ENCODE measurements around the gene NEDD4L.

- TF ChIP-seq, protein P1, sequence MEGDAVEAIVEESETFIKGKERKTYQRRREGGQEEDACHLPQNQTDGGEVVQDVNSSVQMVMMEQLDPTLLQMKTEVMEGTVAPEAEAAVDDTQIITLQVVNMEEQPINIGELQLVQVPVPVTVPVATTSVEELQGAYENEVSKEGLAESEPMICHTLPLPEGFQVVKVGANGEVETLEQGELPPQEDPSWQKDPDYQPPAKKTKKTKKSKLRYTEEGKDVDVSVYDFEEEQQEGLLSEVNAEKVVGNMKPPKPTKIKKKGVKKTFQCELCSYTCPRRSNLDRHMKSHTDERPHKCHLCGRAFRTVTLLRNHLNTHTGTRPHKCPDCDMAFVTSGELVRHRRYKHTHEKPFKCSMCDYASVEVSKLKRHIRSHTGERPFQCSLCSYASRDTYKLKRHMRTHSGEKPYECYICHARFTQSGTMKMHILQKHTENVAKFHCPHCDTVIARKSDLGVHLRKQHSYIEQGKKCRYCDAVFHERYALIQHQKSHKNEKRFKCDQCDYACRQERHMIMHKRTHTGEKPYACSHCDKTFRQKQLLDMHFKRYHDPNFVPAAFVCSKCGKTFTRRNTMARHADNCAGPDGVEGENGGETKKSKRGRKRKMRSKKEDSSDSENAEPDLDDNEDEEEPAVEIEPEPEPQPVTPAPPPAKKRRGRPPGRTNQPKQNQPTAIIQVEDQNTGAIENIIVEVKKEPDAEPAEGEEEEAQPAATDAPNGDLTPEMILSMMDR (IDR thresholded peaks at IDR 0.05), result no peak
- TF ChIP-seq POLR2A (IDR thresholded peaks at IDR 0.05), result no peak
Observed at GRCh38 chr18:58125756-58126155, 81.7 kb downstream of the NEDD4L start.

All from adrenal gland (tissue), 5 donors.